ENCODE measurements around the gene RYR2. TPM values are rescaled to one million over a fixed set of nuclear protein-coding genes. Genes with fewer than 3 reads are reported as not detected.

The RYR2 gene
- total and polyA plus RNA-seq, 11 donors = 77.7 to 1,319 (median 805) TPM

- no peak for TF ChIP-seq CTCF (IDR thresholded peaks at IDR 0.05)
- peak in 1 of 2 donors; percentile 28 for TF ChIP-seq POLR2A (IDR thresholded peaks at IDR 0.05)
- intact Hi-C loops (cut with DNase I) = loop anchor here in 6 of 10 donors (1.0 to 10.0 kb wide), 10 partner anchors 46 to 341 kb away; no protein-coding TSS in a partner anchor
- H3K36me3 ChIP-seq = no peaks in the 10 kb centered on the region
- DNase-seq = peak in 4 of 5 donors; percentile 71 to 88 (median 79)
- no peaks in the 10 kb centered on the region for H3K9me3 ChIP-seq
- peak overlapping the region; percentile 82 to 99 (median 96) for H3K27ac ChIP-seq
- ATAC-seq = peak; percentile 78 to 83 (median 80)
- peak overlapping the region; percentile 54 to 85 (median 72) for H3K4me3 ChIP-seq
- H3K4me1 ChIP-seq = peaks cover 0 to 13% (median 0%) of the 10 kb centered on the region in 12 donors
- 8 to 18% (median 16%) methylated on average over 14 of the region's 14 CpGs for WGBS, 4 donors
- H3K27me3 ChIP-seq = peaks cover 0 to 54% (median 11%) of the 10 kb centered on the region in 9 donors
Observed at GRCh38 chr1:237043846-237044636, 2.1 kb downstream of the RYR2 start.

GRCh38 chr1:237045278-237046016 lies 3.5 kb downstream of the RYR2 start:
- intact Hi-C loops (cut with DNase I) = loop anchor here in 5 of 10 donors (2.0 to 10.0 kb wide), 5 partner anchors 51 to 339 kb away; no protein-coding TSS in a partner anchor
- H3K4me1 ChIP-seq = peaks cover 0 to 22% (median 0%) of the 10 kb centered on the region in 12 donors
- no peak for DNase-seq
- 15 to 28% (median 19%) methylated on average over 3 of the region's 3 CpGs for WGBS, 4 donors
- ATAC-seq = no peak
- peak overlapping the region in 11 of 12 donors; percentile 10 to 85 (median 72) for H3K4me3 ChIP-seq
- H3K9me3 ChIP-seq = no peaks in the 10 kb centered on the region
- H3K36me3 ChIP-seq = peaks cover 0 to 3% (median 0%) of the 10 kb centered on the region in 9 donors
- peak overlapping the region; percentile 71 to 99 (median 94) for H3K27ac ChIP-seq
- TF ChIP-seq POLR2A (IDR thresholded peaks at IDR 0.05) (no peak), CTCF (IDR thresholded peaks at IDR 0.05) (no peak)
- H3K27me3 ChIP-seq = peaks cover 0 to 54% (median 11%) of the 10 kb centered on the region in 9 donors

- Histone ChIP-seq H3K4me3 (peak overlapping the region in 10 of 12 donors; percentile 2 to 85 (median 72)), H3K4me1 (peaks cover 0 to 41% (median 7%) of the 10 kb centered on the region in 12 donors), H3K9me3 (no peaks in the 10 kb centered on the region), H3K27me3 (peaks cover 0 to 23% (median 0%) of the 10 kb centered on the region in 9 donors), H3K27ac (peak overlapping the region in 10 of 12 donors; percentile 28 to 99 (median 95)), H3K36me3 (peaks cover 0 to 7% (median 0%) of the 10 kb centered on the region in 9 donors)
- intact Hi-C loops (cut with DNase I) = loop anchor here in 4 of 10 donors (10.0 kb wide), 4 partner anchors 54 to 336 kb away; no protein-coding TSS in a partner anchor
- no peak for TF ChIP-seq CTCF (IDR thresholded peaks at IDR 0.05)
- no peak for TF ChIP-seq POLR2A (IDR thresholded peaks at IDR 0.05)
- WGBS, 4 donors = 45 to 62% (median 49%) methylated on average over 5 of the region's 5 CpGs
- ATAC-seq = no peak
- DNase-seq = no peak
Observed at GRCh38 chr1:237048803-237049202, 6.8 kb downstream of the RYR2 start.

Measured in heart left ventricle (tissue), 16 donors.